NCI-H2029 (cell line): Measurements from ENCODE around the gene METRN.
"Not testable (repeated sequence)": the region's sequence is repeated elsewhere in the genome, so short reads cannot be mapped to it uniquely, and the experiment has no call there.

Source experiments
- DNase-seq: peaks from one replicate; lab custom pipeline; 2025; lab: John Stamatoyannopoulos, UW

METRN gene

GRCh38 chr16:735982-736453 lies 21.1 kb downstream of the METRN start:
- DNase-seq, result no peak

GRCh38 chr16:736936-737481 lies 22.1 kb downstream of the METRN start:
- no peak for DNase-seq

- DNase-seq, result no peak
Observed at GRCh38 chr16:739560-740458, 24.9 kb downstream of the METRN start.

- DNase-seq, result no peak
Observed at GRCh38 chr16:740459-740763, 25.5 kb downstream of the METRN start.

GRCh38 chr16:740764-741505 lies 26.0 kb downstream of the METRN start, which contains the start of gene CIAO3:
CIAO3 (minus strand) TSS chr16:740997; CDS start chr16:740985, 12 bp downstream.
- DNase-seq, result peak; percentile 79

GRCh38 chr16:741986-742629 lies 27.2 kb downstream of the METRN start:
- no peak for DNase-seq

GRCh38 chr16:742894-743293 lies 28.0 kb downstream of the METRN start:
- DNase-seq, result not testable (repeated sequence)

GRCh38 chr16:743794-744500 lies 29.0 kb downstream of the METRN start:
- no peak for DNase-seq

- no peak for DNase-seq
Observed at GRCh38 chr16:745739-746138, 30.8 kb downstream of the METRN start.

- DNase-seq, result no peak
Observed at GRCh38 chr16:746637-747036, 31.7 kb downstream of the METRN start.

- no peak for DNase-seq
Observed at GRCh38 chr16:747978-748746, 33.2 kb downstream of the METRN start.

- DNase-seq, result no peak
Observed at GRCh38 chr16:749010-749409, 34.1 kb downstream of the METRN start.

GRCh38 chr16:750485-750884 lies 35.6 kb downstream of the METRN start:
- no peak for DNase-seq

- DNase-seq, result no peak
Observed at GRCh38 chr16:751152-752006, 36.5 kb downstream of the METRN start.

- DNase-seq, result no peak
Observed at GRCh38 chr16:752007-752312, 37.0 kb downstream of the METRN start.

GRCh38 chr16:754121-754607 lies 39.2 kb downstream of the METRN start:
- not testable (repeated sequence) for DNase-seq

- DNase-seq, result no peak
Observed at GRCh38 chr16:754656-755055, 39.7 kb downstream of the METRN start.

- no peak for DNase-seq
Observed at GRCh38 chr16:756428-756827, 41.5 kb downstream of the METRN start.

- no peak for DNase-seq
Observed at GRCh38 chr16:759110-759910, 44.4 kb downstream of the METRN start.
